Mesendoderm (in vitro differentiated cells): Measurements from ENCODE around the gene NEK6.

Experiments used
- DNase-seq: peaks from one replicate; pipeline ENCODE4 v3.0.0; 2013
- H2AK5ac ChIP-seq: 2 replicates; pipeline ENCODE4 v1.6.1; 2013; ENCODE audit warnings: low read length, inconsistent platforms
- H2BK120ac ChIP-seq: 2 replicates; pipeline ENCODE4 v1.6.1; 2013; ENCODE audit warnings: low read depth, mild to moderate bottlenecking, low read length, moderate library complexity, mixed read lengths
- H2BK15ac ChIP-seq: replicated peaks from 2 replicates; pipeline ENCODE4 v1.6.1; 2013; ENCODE audit warnings: low read depth, mild to moderate bottlenecking, moderate library complexity
- H2BK5ac ChIP-seq: 2 replicates; pipeline ENCODE4 v1.6.1; 2013; ENCODE audit warnings: low read length, inconsistent platforms
- H3K18ac ChIP-seq: 2 replicates; pipeline ENCODE4 v1.6.1; 2013; ENCODE audit warnings: mild to moderate bottlenecking, low read length, mixed read lengths
- H3K23ac ChIP-seq: one replicate; pipeline ENCODE4 v1.6.1; 2013; ENCODE audit warnings: low read length
- H3K27ac ChIP-seq: 2 replicates; pipeline ENCODE4 v1.5.1; 2013; ENCODE audit warnings: low read depth, mild to moderate bottlenecking, inconsistent platforms, low read length, moderate library complexity
- H3K27me3 ChIP-seq: 2 replicates; pipeline ENCODE4 v1.6.1; 2013; ENCODE audit warnings: low read length, control low read depth, mild to moderate bottlenecking, inconsistent platforms; ENCODE audit not compliant: insufficient read depth, poor library complexity
- H3K36me3 ChIP-seq: 2 replicates; pipeline ENCODE4 v1.6.1; 2013; ENCODE audit warnings: low read length, inconsistent platforms; ENCODE audit not compliant: control insufficient read depth, insufficient read depth
- H3K4ac ChIP-seq: one replicate; pipeline ENCODE4 v1.6.1; 2013; ENCODE audit warnings: low read depth, mild to moderate bottlenecking, low read length, moderate library complexity
- H3K4me1 ChIP-seq: 2 replicates; pipeline ENCODE4 v1.6.1; 2013; ENCODE audit warnings: low read depth, low read length, inconsistent platforms; ENCODE audit not compliant: control insufficient read depth
- H3K4me2 ChIP-seq: 2 replicates; pipeline ENCODE4 v1.6.1; 2013; ENCODE audit warnings: low read length
- H3K4me3 ChIP-seq: 2 replicates; pipeline ENCODE4 v1.5.1; 2013; ENCODE audit warnings: mild to moderate bottlenecking, low read length
- H3K56ac ChIP-seq: one replicate; pipeline ENCODE4 v1.6.1; 2013; ENCODE audit warnings: low read length
- H3K79me1 ChIP-seq: 2 replicates; pipeline ENCODE4 v1.6.1; 2013; ENCODE audit warnings: low read length, inconsistent platforms
- H3K79me2 ChIP-seq: 2 replicates; pipeline ENCODE4 v1.6.1; 2013; ENCODE audit warnings: mild to moderate bottlenecking, low read length; ENCODE audit not compliant: control insufficient read depth, insufficient read depth
- H3K9ac ChIP-seq: 2 replicates; pipeline ENCODE4 v1.6.1; 2013; ENCODE audit warnings: low read length, inconsistent platforms
- H4K5ac ChIP-seq: one replicate; pipeline ENCODE4 v1.6.1; 2013; ENCODE audit warnings: low read length
- H4K8ac ChIP-seq: one replicate; pipeline ENCODE4 v1.6.1; 2013; ENCODE audit warnings: low read depth, mild to moderate bottlenecking, control low read depth, low read length, moderate library complexity
- WGBS: extraction: QIAGEN DNeasy Blood & Tissue Kit; methylation state at CpG from one replicate; pipeline ENCODE4 v1.1.7; 2013; ENCODE audit warnings: low lambda C conversion rate, missing lambda C conversion rate; ENCODE audit not compliant: insufficient coverage; ENCODE audit errors: extremely low coverage; 5-methylcytosine and 5-hydroxymethylcytosine counted together

The NEK6 gene

GRCh38 chr9:124358631-124359030 is 100.9 kb downstream of the NEK6 start:
- Histone ChIP-seq H2AK5ac (no peak overlapping the region), H4K8ac (no peak overlapping the region), H3K79me2 (peaks cover 33% of the 10 kb centered on the region), H3K4me1 (no peaks in the 10 kb centered on the region), H2BK15ac (no peak overlapping the region), H3K27me3 (no peaks in the 10 kb centered on the region), H3K56ac (no peak overlapping the region), H3K4me2 (no peak overlapping the region), H3K4me3 (no peak overlapping the region), H3K27ac (no peak overlapping the region), H3K18ac (no peak overlapping the region), H3K36me3 (no peaks in the 10 kb centered on the region), H3K9ac (no peak overlapping the region), H3K4ac (no peak overlapping the region), H3K79me1 (peaks cover 42% of the 10 kb centered on the region), H3K23ac (no peak overlapping the region), H2BK120ac (no peak overlapping the region), H4K5ac (no peak overlapping the region), H2BK5ac (no peak overlapping the region)
- DNase-seq = no peak
- no CpG with 5 or more reads among the region's 13 CpGs for WGBS

DNA sequence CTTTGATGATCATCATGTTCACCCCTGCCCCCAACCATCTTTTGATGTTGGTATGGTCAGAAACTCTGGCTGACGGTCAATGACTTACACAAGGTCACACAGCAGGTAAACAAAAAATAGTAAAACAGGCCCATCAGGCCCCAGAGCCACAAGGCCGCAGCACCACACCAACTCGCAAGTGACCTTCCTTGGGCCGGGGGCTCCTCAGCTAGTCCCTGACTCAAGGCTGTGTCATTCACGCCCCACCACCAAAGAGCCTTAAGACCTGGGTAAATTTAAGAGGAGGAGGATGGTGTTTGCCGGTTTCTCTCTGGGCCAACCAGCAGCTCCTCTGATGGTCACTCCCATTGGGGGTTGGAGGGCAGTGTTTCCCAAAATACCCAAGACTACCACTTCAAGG is 101.7 kb downstream of the NEK6 start:
- Histone ChIP-seq H3K36me3 (no peaks in the 10 kb centered on the region), H3K27me3 (no peaks in the 10 kb centered on the region), H2BK120ac (no peak overlapping the region), H4K8ac (no peak overlapping the region), H3K4me1 (no peaks in the 10 kb centered on the region), H2BK5ac (no peak overlapping the region), H3K4me3 (no peak overlapping the region), H3K4me2 (no peak overlapping the region), H3K27ac (no peak overlapping the region), H3K9ac (no peak overlapping the region), H3K79me1 (peaks cover 44% of the 10 kb centered on the region), H3K79me2 (peaks cover 35% of the 10 kb centered on the region), H3K56ac (no peak overlapping the region), H3K18ac (no peak overlapping the region), H2AK5ac (no peak overlapping the region), H2BK15ac (no peak overlapping the region), H3K23ac (no peak overlapping the region), H4K5ac (no peak overlapping the region), H3K4ac (no peak overlapping the region)
- WGBS = no CpG with 5 or more reads among the region's 6 CpGs
- DNase-seq = no peak

- Histone ChIP-seq H2BK5ac (no peak overlapping the region), H2BK15ac (no peak overlapping the region), H3K9ac (no peak overlapping the region), H3K4me2 (no peak overlapping the region), H3K4ac (no peak overlapping the region), H3K36me3 (no peaks in the 10 kb centered on the region), H2AK5ac (no peak overlapping the region), H3K56ac (no peak overlapping the region), H3K4me3 (no peak overlapping the region), H3K79me2 (peaks cover 39% of the 10 kb centered on the region), H4K8ac (no peak overlapping the region), H4K5ac (no peak overlapping the region), H3K27ac (no peak overlapping the region), H2BK120ac (no peak overlapping the region), H3K18ac (no peak overlapping the region), H3K4me1 (no peaks in the 10 kb centered on the region), H3K23ac (no peak overlapping the region), H3K79me1 (peaks cover 49% of the 10 kb centered on the region), H3K27me3 (no peaks in the 10 kb centered on the region)
- DNase-seq = peak; percentile 41
- 100% methylated on average over 1 of the region's 11 CpGs for WGBS
Observed at GRCh38 chr9:124359855-124360678, 102.3 kb downstream of the NEK6 start.

DNA sequence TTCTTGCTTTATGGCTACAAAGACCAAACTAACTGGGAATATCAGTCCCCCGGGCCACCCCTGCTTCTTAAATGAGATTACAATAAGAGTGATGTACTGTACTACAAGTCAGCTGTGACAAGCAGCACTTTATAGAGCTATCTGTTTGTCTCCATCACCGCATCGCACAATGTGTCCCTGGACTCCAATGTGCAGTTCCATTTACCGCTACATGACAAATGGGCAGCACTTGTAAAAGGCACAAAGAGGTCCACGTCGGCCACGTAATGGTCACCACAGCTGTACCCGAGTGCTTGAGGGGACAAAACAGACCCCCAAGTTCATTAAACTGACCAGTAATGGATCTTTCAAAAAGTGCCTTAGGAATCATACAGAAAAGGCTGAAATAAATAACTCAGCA is 103.4 kb downstream of the NEK6 start:
- Histone ChIP-seq H2BK120ac (no peak overlapping the region), H3K79me2 (peaks cover 43% of the 10 kb centered on the region), H3K18ac (no peak overlapping the region), H2BK15ac (no peak overlapping the region), H3K9ac (no peak overlapping the region), H3K27me3 (no peaks in the 10 kb centered on the region), H2AK5ac (no peak overlapping the region), H3K23ac (no peak overlapping the region), H3K79me1 (peaks cover 48% of the 10 kb centered on the region), H3K27ac (no peak overlapping the region), H3K36me3 (no peaks in the 10 kb centered on the region), H3K4me1 (no peaks in the 10 kb centered on the region), H4K8ac (no peak overlapping the region), H3K56ac (no peak overlapping the region), H2BK5ac (no peak overlapping the region), H3K4me3 (no peak overlapping the region), H4K5ac (no peak overlapping the region), H3K4ac (no peak overlapping the region), H3K4me2 (no peak overlapping the region)
- no peak for DNase-seq
- no CpG with 5 or more reads among the region's 8 CpGs for WGBS

- Histone ChIP-seq H3K27ac (no peak overlapping the region), H3K79me1 (peaks cover 41% of the 10 kb centered on the region), H3K56ac (no peak overlapping the region), H2AK5ac (no peak overlapping the region), H3K4me3 (no peak overlapping the region), H2BK15ac (no peak overlapping the region), H3K18ac (no peak overlapping the region), H3K4ac (no peak overlapping the region), H3K79me2 (peaks cover 34% of the 10 kb centered on the region), H3K9ac (no peak overlapping the region), H3K4me1 (no peaks in the 10 kb centered on the region), H3K36me3 (no peaks in the 10 kb centered on the region), H3K23ac (no peak overlapping the region), H2BK120ac (no peak overlapping the region), H3K27me3 (no peaks in the 10 kb centered on the region), H4K5ac (no peak overlapping the region), H2BK5ac (no peak overlapping the region), H4K8ac (no peak overlapping the region), H3K4me2 (no peak overlapping the region)
- no peak for DNase-seq
- no CpG with 5 or more reads among the region's 21 CpGs for WGBS
Observed at GRCh38 chr9:124363326-124364096, 105.8 kb downstream of the NEK6 start.
